ENCODE measurements around the gene SKAP1. TPM values are rescaled to one million over a fixed set of nuclear protein-coding genes. Genes with fewer than 3 reads are reported as not detected.

The SKAP1 gene
- total and polyA plus RNA-seq, 7 donors, result 0.09 to 1.0 (median 0.42) TPM; not detected in 2

GRCh38 chr17:48322060-48322459 lies 108.0 kb downstream of the SKAP1 start:
- peaks cover 0 to 3% (median 3%) of the 10 kb centered on the region in 3 donors for H3K27me3 ChIP-seq (ENCODE audit: insufficient read depth in 3 of 3, low read length in 2 of 3)
- no peak overlapping the region for H3K27ac ChIP-seq
- DNase-seq, result no peak
- no peaks in the 10 kb centered on the region for H3K4me1 ChIP-seq
- no peak overlapping the region for H3K4me3 ChIP-seq
- intact Hi-C loops (cut with DNase I), result no loop called here
- no peak for TF ChIP-seq CTCF (IDR thresholded peaks at IDR 0.05)
- no peaks in the 10 kb centered on the region for H3K9me3 ChIP-seq
- no peaks in the 10 kb centered on the region for H3K36me3 ChIP-seq (ENCODE audit: insufficient read depth in 1 of 2, low read depth in 1 of 2)
- no peak for ATAC-seq

- no peak for ATAC-seq
- Histone ChIP-seq H3K27ac (no peak overlapping the region), H3K36me3 (ENCODE audit: insufficient read depth in 1 of 2, low read depth in 1 of 2) (no peaks in the 10 kb centered on the region), H3K27me3 (ENCODE audit: insufficient read depth in 3 of 3, low read length in 2 of 3) (peaks cover 0 to 6% (median 3%) of the 10 kb centered on the region in 3 donors), H3K9me3 (no peaks in the 10 kb centered on the region), H3K4me3 (no peak overlapping the region), H3K4me1 (no peaks in the 10 kb centered on the region)
- no peak for TF ChIP-seq CTCF (IDR thresholded peaks at IDR 0.05)
- intact Hi-C loops (cut with DNase I), result no loop called here
- DNase-seq, result no peak
- WGBS, 3 donors, result 94 to 100% (median 96%) methylated on average over 1 of the region's 1 CpG
Measured at GRCh38 chr17:48317732-48318131, 112.3 kb downstream of the SKAP1 start.

- H3K4me3 ChIP-seq, result no peak overlapping the region
- H3K4me1 ChIP-seq, result no peaks in the 10 kb centered on the region
- no peaks in the 10 kb centered on the region for H3K36me3 ChIP-seq (ENCODE audit: insufficient read depth in 1 of 2, low read depth in 1 of 2)
- intact Hi-C loops (cut with DNase I), result no loop called here
- no peak overlapping the region for H3K27ac ChIP-seq
- 65 to 71% (median 69%) methylated on average over 2 of the region's 2 CpGs for WGBS, 3 donors
- no peak for TF ChIP-seq CTCF (IDR thresholded peaks at IDR 0.05)
- DNase-seq, result no peak
- no peaks in the 10 kb centered on the region for H3K9me3 ChIP-seq
- ATAC-seq, result no peak
- H3K27me3 ChIP-seq (ENCODE audit: insufficient read depth in 3 of 3, low read length in 2 of 3), result peaks cover 0 to 23% (median 15%) of the 10 kb centered on the region in 3 donors
Measured at GRCh38 chr17:48314716-48315115, 115.3 kb downstream of the SKAP1 start.

- no peak for ATAC-seq
- no peak overlapping the region for H3K27ac ChIP-seq
- peaks cover 0 to 33% (median 12%) of the 10 kb centered on the region in 3 donors for H3K27me3 ChIP-seq (ENCODE audit: insufficient read depth in 3 of 3, low read length in 2 of 3)
- DNase-seq, result no peak
- 65 to 76% (median 72%) methylated on average over 8 of the region's 8 CpGs for WGBS, 3 donors
- H3K4me1 ChIP-seq, result no peaks in the 10 kb centered on the region
- intact Hi-C loops (cut with DNase I), result no loop called here
- no peaks in the 10 kb centered on the region for H3K36me3 ChIP-seq (ENCODE audit: insufficient read depth in 1 of 2, low read depth in 1 of 2)
- no peak for TF ChIP-seq CTCF (IDR thresholded peaks at IDR 0.05)
- no peaks in the 10 kb centered on the region for H3K9me3 ChIP-seq
- H3K4me3 ChIP-seq, result no peak overlapping the region
Measured at GRCh38 chr17:48313096-48313755, 116.8 kb downstream of the SKAP1 start.

- intact Hi-C loops (cut with DNase I), result no loop called here
- Histone ChIP-seq H3K27me3 (ENCODE audit: insufficient read depth in 3 of 3, low read length in 2 of 3) (peaks cover 0 to 33% (median 18%) of the 10 kb centered on the region in 3 donors), H3K4me1 (no peaks in the 10 kb centered on the region), H3K9me3 (no peaks in the 10 kb centered on the region), H3K4me3 (no peak overlapping the region), H3K36me3 (ENCODE audit: insufficient read depth in 1 of 2, low read depth in 1 of 2) (no peaks in the 10 kb centered on the region), H3K27ac (no peak overlapping the region)
- TF ChIP-seq CTCF (IDR thresholded peaks at IDR 0.05), result no peak
- DNase-seq (no peak), ATAC-seq (no peak)
- WGBS, 3 donors, result 64 to 77% (median 68%) methylated on average over 3 of the region's 3 CpGs
Measured at GRCh38 chr17:48311324-48311723, 118.7 kb downstream of the SKAP1 start.
